Measurements from ENCODE around the gene BACE1. TPM values are rescaled to one million over a fixed set of nuclear protein-coding genes. Genes with fewer than 3 reads are reported as not detected.
A peak's percentile ranks its signal among the peaks of the same experiment; 100 is the strongest.

Gene BACE1
- total RNA-seq, 1 donor from 2014 or later, result 78.2 TPM

- TF ChIP-seq CTCF (IDR thresholded peaks at IDR 0.05; ENCODE audit: unreplicated experiment), result no peak
- Mint-ChIP-seq H3K27me3 (no peaks in the 10 kb centered on the region), H3K27ac (no peak overlapping the region), H3K4me3 (ENCODE audit: low read depth) (no peak overlapping the region), H3K4me1 (ENCODE audit: low read depth) (no peaks in the 10 kb centered on the region), H3K36me3 (ENCODE audit: insufficient read depth) (peaks cover 24% of the 10 kb centered on the region), H3K9me3 (ENCODE audit: low read depth) (no peaks in the 10 kb centered on the region)
- DNase-seq (ENCODE audit: low spot score, unreplicated experiment), result no peak
These were observed 56.6 kb downstream of the BACE1 start for GRCh38 chr11:117259417-117259816.

GRCh38 chr11:117258576-117258975, 57.5 kb downstream of the BACE1 start:
- Mint-ChIP-seq H3K4me1 (ENCODE audit: low read depth) (no peaks in the 10 kb centered on the region), H3K36me3 (ENCODE audit: insufficient read depth) (peaks cover 26% of the 10 kb centered on the region), H3K9me3 (ENCODE audit: low read depth) (no peaks in the 10 kb centered on the region), H3K27me3 (no peaks in the 10 kb centered on the region), H3K4me3 (ENCODE audit: low read depth) (no peak overlapping the region), H3K27ac (no peak overlapping the region)
- no peak for TF ChIP-seq CTCF (IDR thresholded peaks at IDR 0.05; ENCODE audit: unreplicated experiment)
- DNase-seq (ENCODE audit: low spot score, unreplicated experiment), result no peak

- H3K4me3 Mint-ChIP-seq (ENCODE audit: low read depth), result no peak overlapping the region
- no peak for DNase-seq (ENCODE audit: low spot score, unreplicated experiment)
- no peak overlapping the region for H3K27ac Mint-ChIP-seq
- TF ChIP-seq CTCF (IDR thresholded peaks at IDR 0.05; ENCODE audit: unreplicated experiment), result no peak
- no peaks in the 10 kb centered on the region for H3K27me3 Mint-ChIP-seq
- no peaks in the 10 kb centered on the region for H3K9me3 Mint-ChIP-seq (ENCODE audit: low read depth)
- no peaks in the 10 kb centered on the region for H3K4me1 Mint-ChIP-seq (ENCODE audit: low read depth)
- peaks cover 26% of the 10 kb centered on the region for H3K36me3 Mint-ChIP-seq (ENCODE audit: insufficient read depth)
These were observed 59.5 kb downstream of the BACE1 start for GRCh38 chr11:117256573-117256972.

- Mint-ChIP-seq H3K27ac (no peak overlapping the region), H3K27me3 (no peaks in the 10 kb centered on the region), H3K4me3 (ENCODE audit: low read depth) (no peak overlapping the region), H3K4me1 (ENCODE audit: low read depth) (no peaks in the 10 kb centered on the region), H3K36me3 (ENCODE audit: insufficient read depth) (peaks cover 27% of the 10 kb centered on the region), H3K9me3 (ENCODE audit: low read depth) (no peaks in the 10 kb centered on the region)
- TF ChIP-seq CTCF (IDR thresholded peaks at IDR 0.05; ENCODE audit: unreplicated experiment), result no peak
- DNase-seq (ENCODE audit: low spot score, unreplicated experiment), result no peak
These were observed 60.1 kb downstream of the BACE1 start for GRCh38 chr11:117255966-117256365.

- H3K4me3 Mint-ChIP-seq (ENCODE audit: low read depth), result no peak overlapping the region
- no peaks in the 10 kb centered on the region for H3K9me3 Mint-ChIP-seq (ENCODE audit: low read depth)
- H3K4me1 Mint-ChIP-seq (ENCODE audit: low read depth), result no peaks in the 10 kb centered on the region
- DNase-seq (ENCODE audit: low spot score, unreplicated experiment), result no peak
- no peaks in the 10 kb centered on the region for H3K27me3 Mint-ChIP-seq
- TF ChIP-seq CTCF (IDR thresholded peaks at IDR 0.05; ENCODE audit: unreplicated experiment), result no peak
- H3K36me3 Mint-ChIP-seq (ENCODE audit: insufficient read depth), result peaks cover 35% of the 10 kb centered on the region
- peak overlapping the region; percentile 87 for H3K27ac Mint-ChIP-seq
These were observed 64.5 kb downstream of the BACE1 start for GRCh38 chr11:117251506-117251905.

Data from progenitor cell of endocrine pancreas (in vitro differentiated cells).